Hepatocyte (in vitro differentiated cells): ENCODE results near the gene ZFYVE28. TPM values are rescaled to one million over a fixed set of nuclear protein-coding genes. Genes with fewer than 3 reads are reported as not detected.

Experiments
- DNase-seq: peaks from one replicate; pipeline ENCODE4 v3.0.0-alpha.2; 2016; ENCODE audit warnings: low spot score
- H2AFZ ChIP-seq: fragments of 200-600 bp; sonication (generic); 2 replicates; pipeline ENCODE4 v1.6.0; 2016; ENCODE audit warnings: antibody characterized with exemption, mild to moderate bottlenecking
- H3K27ac ChIP-seq: fragments of 200-600 bp; sonication (generic); 2 replicates; pipeline ENCODE4 v1.5.1; 2016; ENCODE audit warnings: mild to moderate bottlenecking
- H3K27me3 ChIP-seq: fragments of 200-600 bp; sonication (generic); 2 replicates; pipeline ENCODE4 v1.6.1; 2016
- H3K36me3 ChIP-seq: fragments of 200-600 bp; sonication (generic); replicated peaks from 2 replicates; pipeline ENCODE4 v1.5.1; 2016; ENCODE audit warnings: low read depth; ENCODE audit not compliant: insufficient read depth
- H3K4me1 ChIP-seq: fragments of 200-600 bp; sonication (generic); 2 replicates; pipeline ENCODE4 v1.5.1; 2016; ENCODE audit warnings: mild to moderate bottlenecking, moderate library complexity; ENCODE audit not compliant: insufficient read depth
- H3K4me2 ChIP-seq: fragments of 200-600 bp; sonication (generic); 2 replicates; pipeline ENCODE4 v1.6.0; 2016
- H3K4me3 ChIP-seq: fragments of 200-600 bp; sonication (generic); 2 replicates; pipeline ENCODE4 v1.5.1; 2016; ENCODE audit warnings: mild to moderate bottlenecking
- H3K79me2 ChIP-seq: fragments of 200-600 bp; sonication (generic); 2 replicates; pipeline ENCODE4 v1.6.0; 2017; ENCODE audit warnings: mild to moderate bottlenecking
- H3K9me2 ChIP-seq: fragments of 200-600 bp; sonication (generic); replicated peaks from 2 replicates; pipeline ENCODE4 v1.6.0; 2017; ENCODE audit warnings: mild to moderate bottlenecking; ENCODE audit not compliant: insufficient read depth
- H3K9me3 ChIP-seq: fragments of 200-600 bp; sonication (generic); 2 replicates; pipeline ENCODE4 v1.5.1; 2016; ENCODE audit warnings: low read depth, mild to moderate bottlenecking
- H4K20me1 ChIP-seq: fragments of 200-600 bp; sonication (generic); 2 replicates; pipeline ENCODE4 v1.6.0; 2016; ENCODE audit warnings: mild to moderate bottlenecking; ENCODE audit not compliant: insufficient read depth, poor library complexity, severe bottlenecking
- EZH2 ChIP-seq: fragments of 200-600 bp; sonication (generic); IDR thresholded peaks from 2 replicates; pipeline ENCODE4 v1.6.1; 2016; ENCODE audit warnings: antibody characterized with exemption, mild to moderate bottlenecking, borderline replicate concordance
- EZH2phosphoT487 ChIP-seq: fragments of 200-600 bp; sonication (generic); IDR thresholded peaks from one replicate; pipeline ENCODE4 v1.6.1; 2018; ENCODE audit warnings: antibody characterized with exemption, mild to moderate bottlenecking, low read depth, moderate library complexity; ENCODE audit not compliant: unreplicated experiment, severe bottlenecking
- WGBS: methylation state at CpG from one replicate; pipeline ENCODE4 v1.1.6; 2016; ENCODE audit warnings: low lambda C conversion rate; ENCODE audit errors: missing lambda C conversion rate; 5-methylcytosine and 5-hydroxymethylcytosine counted together
- polyA plus RNA-seq: library from polyadenylated mRNA; unstranded; fragments of >200 nt; fragmentation: Nextera tagmentation; extraction: Ambion mirVana; gene quantifications from 2 replicates; pipeline ENCODE4 v1.2.1, GENCODE V29; 2016
- total RNA-seq: library from RNA; depleted of rRNA; stranded (reverse); fragments of >200 nt; gene quantifications from 2 replicates; pipeline ENCODE4 v1.2.3, GENCODE V29; 2014
- TF ChIP-seq, protein P1 (sequence below): fragments of 200-600 bp; sonication (generic); IDR thresholded peaks from 2 replicates; pipeline ENCODE4 v1.5.1; 2016; ENCODE audit warnings: antibody characterized with exemption, mild to moderate bottlenecking; ENCODE audit not compliant: poor library complexity

The ZFYVE28 gene
- total and polyA plus RNA-seq, 2 experiments from 2014 or later: 2.2 to 3.4 TPM

DNA sequence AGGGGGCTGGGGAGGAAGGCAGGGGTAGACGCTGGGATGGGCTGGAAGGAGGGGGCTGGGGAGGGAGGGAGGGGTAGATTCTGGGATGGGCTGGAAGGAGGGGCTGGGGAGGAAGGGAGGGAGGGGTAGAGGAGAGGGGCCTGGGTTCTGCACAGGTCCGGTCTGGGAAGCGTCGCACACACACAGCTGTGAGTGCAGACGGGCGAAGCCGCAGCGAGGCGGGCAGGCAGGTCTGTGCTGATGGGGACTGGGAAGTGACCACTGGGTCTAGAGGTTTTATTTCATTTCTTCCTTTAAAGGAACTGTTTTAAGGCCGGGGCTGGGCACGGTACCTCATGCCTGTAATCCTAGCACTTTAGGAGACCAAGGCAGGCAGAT is 87.4 kb downstream of the ZFYVE28 start:
- H2AFZ ChIP-seq: no peak overlapping the region
- no peaks in the 10 kb centered on the region for H3K9me2 ChIP-seq
- H4K20me1 ChIP-seq: no peaks in the 10 kb centered on the region
- H3K9me3 ChIP-seq: peaks cover 8% of the 10 kb centered on the region
- no peak overlapping the region for H3K4me3 ChIP-seq
- DNase-seq: no peak
- H3K79me2 ChIP-seq: no peaks in the 10 kb centered on the region
- H3K36me3 ChIP-seq: no peaks in the 10 kb centered on the region
- no peak overlapping the region for H3K27ac ChIP-seq
- WGBS: 78% methylated on average over 5 of the region's 11 CpGs
- no peaks in the 10 kb centered on the region for H3K27me3 ChIP-seq
- TF ChIP-seq, protein P1, sequence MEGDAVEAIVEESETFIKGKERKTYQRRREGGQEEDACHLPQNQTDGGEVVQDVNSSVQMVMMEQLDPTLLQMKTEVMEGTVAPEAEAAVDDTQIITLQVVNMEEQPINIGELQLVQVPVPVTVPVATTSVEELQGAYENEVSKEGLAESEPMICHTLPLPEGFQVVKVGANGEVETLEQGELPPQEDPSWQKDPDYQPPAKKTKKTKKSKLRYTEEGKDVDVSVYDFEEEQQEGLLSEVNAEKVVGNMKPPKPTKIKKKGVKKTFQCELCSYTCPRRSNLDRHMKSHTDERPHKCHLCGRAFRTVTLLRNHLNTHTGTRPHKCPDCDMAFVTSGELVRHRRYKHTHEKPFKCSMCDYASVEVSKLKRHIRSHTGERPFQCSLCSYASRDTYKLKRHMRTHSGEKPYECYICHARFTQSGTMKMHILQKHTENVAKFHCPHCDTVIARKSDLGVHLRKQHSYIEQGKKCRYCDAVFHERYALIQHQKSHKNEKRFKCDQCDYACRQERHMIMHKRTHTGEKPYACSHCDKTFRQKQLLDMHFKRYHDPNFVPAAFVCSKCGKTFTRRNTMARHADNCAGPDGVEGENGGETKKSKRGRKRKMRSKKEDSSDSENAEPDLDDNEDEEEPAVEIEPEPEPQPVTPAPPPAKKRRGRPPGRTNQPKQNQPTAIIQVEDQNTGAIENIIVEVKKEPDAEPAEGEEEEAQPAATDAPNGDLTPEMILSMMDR: no peak
- H3K4me2 ChIP-seq: no peak overlapping the region
- H3K4me1 ChIP-seq: no peaks in the 10 kb centered on the region

DNA sequence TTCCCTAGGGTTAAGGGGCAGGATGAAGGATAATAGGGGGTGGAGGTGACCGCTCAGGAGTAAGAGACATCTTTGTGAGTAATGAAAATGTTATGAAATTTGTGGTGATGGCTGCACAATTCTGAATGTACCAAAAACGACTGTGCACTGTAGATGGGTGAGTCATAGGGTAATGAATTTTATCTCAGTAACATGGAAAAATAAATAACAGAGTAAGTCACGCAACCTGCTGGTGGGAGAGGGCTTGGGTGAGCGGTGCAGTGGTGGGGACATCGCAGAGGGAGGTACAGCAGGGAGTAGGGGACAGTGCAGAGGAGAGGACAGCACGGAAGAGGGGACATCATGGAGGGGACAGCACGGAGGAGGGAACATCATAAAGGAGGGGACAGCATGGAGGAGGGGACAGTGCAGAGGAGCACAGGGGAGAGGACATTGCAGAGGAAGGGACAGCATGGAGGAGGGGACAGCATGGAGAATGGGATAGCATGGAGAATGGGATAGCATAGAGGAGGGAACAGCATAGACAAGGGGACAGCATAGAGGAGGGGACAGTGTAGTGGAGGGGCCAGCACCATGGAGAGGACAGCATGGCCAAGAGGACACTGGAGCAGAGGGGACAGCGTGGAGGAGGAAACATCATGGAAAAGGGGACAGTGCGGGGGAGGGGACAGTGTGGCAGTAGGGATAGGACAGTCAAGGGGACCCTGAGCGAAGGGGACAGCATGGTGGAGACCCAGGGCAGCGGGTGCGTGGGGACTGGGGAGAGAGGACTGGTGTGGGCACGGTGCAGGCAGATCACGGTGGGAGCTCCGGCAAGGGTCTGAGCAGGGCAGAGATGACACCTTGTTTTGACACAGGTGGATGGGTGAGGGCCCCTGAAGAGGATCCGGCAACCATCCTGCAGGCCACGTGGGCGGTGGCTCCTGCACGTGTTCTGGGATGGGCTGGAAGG is 88.1 kb downstream of the ZFYVE28 start:
- H3K4me3 ChIP-seq: no peak overlapping the region
- peak; percentile 65 for DNase-seq
- H3K27ac ChIP-seq: peak overlapping the region; percentile 40
- no peaks in the 10 kb centered on the region for H3K4me1 ChIP-seq
- H3K9me2 ChIP-seq: no peaks in the 10 kb centered on the region
- peak overlapping the region; percentile 17 for H3K4me2 ChIP-seq
- no peak for TF ChIP-seq EZH2
- TF ChIP-seq EZH2phosphoT487: no peak
- TF ChIP-seq, protein P1: no peak
- 69% methylated on average over 19 of the region's 19 CpGs for WGBS
- no peak overlapping the region for H2AFZ ChIP-seq
- no peaks in the 10 kb centered on the region for H4K20me1 ChIP-seq
- no peaks in the 10 kb centered on the region for H3K79me2 ChIP-seq
- peaks cover 8% of the 10 kb centered on the region for H3K9me3 ChIP-seq
- H3K36me3 ChIP-seq: no peaks in the 10 kb centered on the region
- no peaks in the 10 kb centered on the region for H3K27me3 ChIP-seq

DNA sequence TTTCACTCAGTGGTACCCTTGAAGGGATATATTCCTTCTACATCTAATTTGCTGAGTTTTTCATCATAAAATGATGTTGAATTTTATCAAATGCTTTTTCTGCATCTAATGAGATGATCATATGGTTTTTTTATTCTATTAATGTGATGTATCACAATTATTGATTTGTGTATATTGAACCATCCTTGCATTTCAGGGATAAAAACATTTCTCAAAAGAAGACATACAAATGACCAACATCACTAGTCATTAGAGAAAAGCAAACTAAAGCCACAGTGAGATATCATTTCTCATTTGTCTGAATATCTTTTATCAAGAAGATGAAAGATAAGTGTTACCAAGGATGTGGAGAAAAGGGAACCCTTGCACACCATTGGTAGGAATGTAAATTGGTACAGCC is 90.9 kb downstream of the ZFYVE28 start:
- H3K4me2 ChIP-seq: no peak overlapping the region
- DNase-seq: no peak
- H3K4me3 ChIP-seq: no peak overlapping the region
- H3K27me3 ChIP-seq: no peaks in the 10 kb centered on the region
- no peaks in the 10 kb centered on the region for H3K79me2 ChIP-seq
- H3K9me3 ChIP-seq: peaks cover 8% of the 10 kb centered on the region
- H4K20me1 ChIP-seq: no peaks in the 10 kb centered on the region
- H2AFZ ChIP-seq: no peak overlapping the region
- no peaks in the 10 kb centered on the region for H3K9me2 ChIP-seq
- H3K27ac ChIP-seq: no peak overlapping the region
- no peak for TF ChIP-seq EZH2phosphoT487
- TF ChIP-seq EZH2: no peak
- TF ChIP-seq, protein P1: no peak
- no peaks in the 10 kb centered on the region for H3K36me3 ChIP-seq
- H3K4me1 ChIP-seq: no peaks in the 10 kb centered on the region
